UCSD-AML1 (cell line): ENCODE data around the gene INSYN2A.

Experiments used
- DNase-seq: peaks from one replicate; lab custom pipeline; 2025; ENCODE audit not compliant: unreplicated experiment; lab: John Stamatoyannopoulos, UW

INSYN2A gene, protein sequence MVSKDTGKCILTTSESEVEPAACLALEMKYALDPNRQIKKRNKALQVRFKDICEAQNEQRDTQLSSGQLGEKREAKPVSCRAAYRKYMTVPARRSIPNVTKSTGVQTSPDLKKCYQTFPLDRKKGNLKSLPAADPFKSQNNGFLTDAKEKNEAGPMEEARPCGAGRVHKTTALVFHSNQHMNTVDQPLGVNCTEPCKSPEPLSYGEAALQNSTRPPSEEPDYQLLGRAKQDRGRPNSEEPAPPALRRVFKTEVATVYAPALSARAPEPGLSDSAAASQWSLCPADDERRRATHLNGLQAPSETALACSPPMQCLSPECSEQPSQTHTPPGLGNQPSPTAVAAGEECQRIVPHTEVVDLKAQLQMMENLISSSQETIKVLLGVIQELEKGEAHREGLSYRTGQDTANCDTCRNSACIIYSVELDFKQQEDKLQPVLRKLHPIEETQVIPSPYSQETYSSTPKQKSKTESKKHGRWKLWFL

GRCh38 chr10:127196282-127197153 lies at the start of gene INSYN2A:
TSS of gene INSYN2A (minus strand) at chr10:127196591. CDS start at chr10:127176395, 20,196 bp downstream.
- no peak for DNase-seq

DNA sequence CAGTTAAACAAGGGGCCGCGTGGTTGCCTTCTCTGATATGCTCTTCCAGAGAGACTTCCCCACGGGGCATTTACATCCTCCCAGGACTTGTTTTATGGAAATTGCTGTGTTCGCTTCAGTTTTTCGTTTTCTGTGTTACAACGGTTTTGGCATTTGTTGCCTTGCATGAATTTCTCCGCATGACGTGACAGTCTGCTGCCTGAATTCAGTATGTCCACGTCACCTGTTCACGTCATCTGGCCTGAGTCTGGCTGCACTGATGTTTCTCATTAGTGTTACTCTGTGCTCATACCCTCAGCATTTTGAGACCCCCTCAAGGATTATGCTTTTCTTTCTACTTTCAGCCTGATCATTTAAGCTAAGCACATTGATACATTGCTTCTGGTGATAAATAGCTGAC lies 49.1 kb upstream of the INSYN2A start:
- DNase-seq = no peak

- DNase-seq = peak; percentile 54
Observed at GRCh38 chr10:127243490-127244272, 47.3 kb upstream of the INSYN2A start.

DNA sequence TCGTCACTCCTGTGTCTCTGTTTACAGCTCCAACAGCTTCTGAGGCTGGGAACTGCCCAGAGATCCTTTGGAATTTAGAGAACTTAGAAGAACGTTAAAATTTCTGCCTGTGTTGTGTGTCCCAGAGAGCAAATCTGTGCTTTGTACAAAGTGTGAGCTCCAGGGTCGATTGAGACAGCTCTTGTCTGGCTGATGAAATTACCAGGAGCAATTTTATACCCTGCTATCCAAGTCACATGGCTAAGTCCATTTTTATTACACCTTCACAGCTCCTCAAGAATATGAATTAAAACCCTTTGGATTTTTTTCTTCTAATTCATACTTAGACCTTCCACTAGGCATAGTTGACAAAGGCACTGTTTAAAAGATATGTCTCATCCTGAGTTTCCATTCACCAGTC lies 46.5 kb upstream of the INSYN2A start:
- no peak for DNase-seq

DNA sequence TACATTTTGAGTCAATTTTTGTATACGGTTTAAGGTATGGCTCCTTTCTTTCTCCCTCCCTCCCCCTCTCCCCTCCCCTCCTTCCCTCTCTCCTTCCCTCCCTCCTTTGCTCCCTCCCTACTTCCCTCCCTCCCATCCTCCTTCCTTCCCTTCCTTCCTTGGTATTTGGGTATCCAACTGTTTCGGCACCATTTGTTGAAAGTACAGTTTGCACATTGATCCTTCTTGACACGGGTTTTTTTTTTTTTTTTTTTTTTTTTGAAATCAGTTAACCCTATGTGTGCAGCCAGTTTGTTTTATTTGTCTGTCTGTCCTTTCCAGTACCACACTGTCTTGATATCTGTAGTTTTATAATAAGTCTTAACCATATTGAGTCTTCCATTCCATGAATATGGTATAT lies 39.9 kb upstream of the INSYN2A start:
- DNase-seq = no peak

GRCh38 chr10:127234306-127234800 lies 38.0 kb upstream of the INSYN2A start:
- no peak for DNase-seq

GRCh38 chr10:127228195-127228787 lies 31.9 kb upstream of the INSYN2A start:
- no peak for DNase-seq

DNA sequence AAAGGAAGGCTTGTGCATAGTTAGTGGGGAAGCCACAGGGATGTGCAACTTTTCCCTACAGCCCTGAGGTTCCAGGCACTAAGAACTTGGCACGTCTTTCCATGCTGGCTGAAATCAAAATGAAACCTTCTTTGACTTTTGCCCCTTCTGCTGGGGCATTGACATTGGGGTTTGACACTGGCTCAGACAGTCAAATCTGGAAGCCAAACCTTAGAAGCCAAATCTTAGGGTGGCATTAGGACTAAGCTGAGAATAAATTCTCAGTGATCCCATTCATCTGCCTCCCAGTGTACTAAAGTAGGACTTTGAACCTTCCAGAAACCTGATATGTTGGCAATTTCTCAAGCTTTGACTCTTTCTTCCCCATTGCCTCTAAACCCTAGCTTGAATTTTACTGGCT lies 31.3 kb upstream of the INSYN2A start:
- DNase-seq = no peak

- no peak for DNase-seq
Observed at GRCh38 chr10:127227027-127227426, 30.6 kb upstream of the INSYN2A start.

DNA sequence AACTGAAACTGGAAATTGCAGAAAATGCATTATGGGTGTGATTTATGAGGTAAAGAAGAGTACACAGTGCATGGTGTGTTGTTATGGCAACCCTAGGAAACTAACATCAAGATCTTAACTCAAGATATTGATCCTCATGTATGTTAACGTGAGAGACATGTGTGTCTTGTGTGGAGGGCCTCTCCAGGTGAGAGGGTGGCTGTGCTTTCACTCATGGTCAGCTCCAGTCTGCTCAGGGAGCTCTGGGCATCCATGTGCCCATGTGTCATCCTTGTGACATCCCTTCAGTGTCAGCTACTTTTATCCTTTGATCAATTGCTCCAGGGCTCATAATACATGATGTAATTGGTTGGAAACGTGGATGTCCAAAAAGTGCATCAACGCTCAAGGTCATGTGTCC lies 24.9 kb upstream of the INSYN2A start:
- DNase-seq = no peak

GRCh38 chr10:127218658-127219057 lies 22.3 kb upstream of the INSYN2A start:
- no peak for DNase-seq

GRCh38 chr10:127216786-127217185 lies 20.4 kb upstream of the INSYN2A start:
- no peak for DNase-seq

DNA sequence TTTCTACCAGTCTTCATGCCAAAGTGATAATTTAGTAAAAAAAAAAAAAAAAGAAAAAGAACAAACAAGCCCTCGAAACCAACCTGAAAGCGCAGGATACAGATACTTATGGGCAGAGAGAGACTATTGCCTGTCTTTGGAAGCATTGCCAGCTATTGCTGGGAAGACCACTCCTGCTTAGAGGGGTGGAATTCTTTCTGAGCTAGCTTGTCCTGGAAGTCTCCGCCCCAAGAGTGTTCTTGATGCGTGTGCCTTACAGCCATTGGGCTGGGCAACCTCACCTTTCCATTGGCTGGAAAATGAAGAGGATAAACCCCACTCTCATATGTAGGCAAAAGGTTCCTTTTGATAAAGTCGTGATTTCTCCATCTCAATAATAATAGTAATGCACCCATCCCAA lies 19.9 kb upstream of the INSYN2A start:
- no peak for DNase-seq

- no peak for DNase-seq
Observed at GRCh38 chr10:127215866-127216265, 19.5 kb upstream of the INSYN2A start.

DNA sequence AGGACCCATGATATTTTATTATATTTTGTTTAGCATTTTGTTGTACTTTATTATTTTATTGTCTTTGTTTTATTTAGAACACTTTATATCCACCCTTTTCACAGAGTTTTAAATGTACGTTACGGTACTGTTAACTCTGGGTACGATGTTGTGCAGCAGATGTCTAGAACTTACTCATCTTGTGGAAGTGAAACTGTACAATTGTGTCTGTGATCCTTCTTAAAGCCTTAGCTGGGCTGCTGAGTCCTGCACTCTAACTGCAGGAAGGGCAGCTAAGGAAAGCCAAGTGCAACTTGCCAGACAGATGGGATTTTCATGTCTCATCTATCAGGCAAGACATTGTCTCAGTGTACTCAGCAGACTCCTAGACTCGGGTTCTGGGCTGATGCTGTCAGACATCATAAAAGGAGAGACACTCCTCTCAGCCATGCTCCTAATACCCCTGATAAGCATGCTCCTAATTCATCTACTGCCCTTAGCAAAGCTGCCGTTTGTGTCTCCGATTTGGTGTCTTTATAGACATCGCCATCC lies 14.6 kb upstream of the INSYN2A start:
- DNase-seq = no peak

GRCh38 chr10:127207081-127207480 lies 10.7 kb upstream of the INSYN2A start:
- DNase-seq = no peak

DNA sequence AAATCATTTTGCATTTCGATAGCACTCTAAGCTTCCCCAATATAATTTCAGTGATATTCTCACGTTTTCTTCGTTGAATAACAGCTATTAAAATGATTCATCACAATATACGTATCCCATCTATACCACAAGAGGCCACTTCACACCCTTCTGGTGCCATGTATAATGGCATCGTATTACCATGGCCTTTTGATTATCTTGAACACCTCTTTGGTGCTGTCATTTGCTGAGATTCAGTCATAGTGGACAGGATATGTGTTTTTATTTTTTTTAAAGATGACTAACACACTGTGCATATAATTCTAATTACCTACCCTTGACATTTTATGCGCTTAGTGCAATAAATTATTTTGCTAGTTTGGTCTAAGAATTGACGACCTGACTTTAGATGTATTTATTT lies 6.7 kb upstream of the INSYN2A start:
- no peak for DNase-seq

GRCh38 chr10:127200646-127201045 lies 4.3 kb upstream of the INSYN2A start:
- no peak for DNase-seq

DNA sequence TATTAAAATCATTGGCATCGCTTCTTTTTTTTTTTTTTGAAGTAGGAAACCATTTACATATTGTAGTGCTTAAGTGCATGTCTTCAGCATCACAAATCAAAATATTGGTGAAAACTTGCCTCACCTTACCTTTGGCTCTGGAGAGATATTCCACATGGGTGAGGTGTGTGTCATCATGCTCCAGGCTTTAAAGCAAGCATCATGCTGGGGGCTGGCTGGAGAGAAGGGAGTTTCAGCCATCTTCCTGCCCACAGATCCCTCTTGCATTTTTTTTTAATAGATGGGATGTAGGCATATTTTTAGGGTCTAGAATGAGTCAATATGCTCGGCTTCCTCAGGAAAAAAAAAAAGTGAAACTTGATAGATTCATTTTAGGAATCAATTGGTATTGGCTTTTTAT lies 2.3 kb upstream of the INSYN2A start:
- no peak for DNase-seq

DNA sequence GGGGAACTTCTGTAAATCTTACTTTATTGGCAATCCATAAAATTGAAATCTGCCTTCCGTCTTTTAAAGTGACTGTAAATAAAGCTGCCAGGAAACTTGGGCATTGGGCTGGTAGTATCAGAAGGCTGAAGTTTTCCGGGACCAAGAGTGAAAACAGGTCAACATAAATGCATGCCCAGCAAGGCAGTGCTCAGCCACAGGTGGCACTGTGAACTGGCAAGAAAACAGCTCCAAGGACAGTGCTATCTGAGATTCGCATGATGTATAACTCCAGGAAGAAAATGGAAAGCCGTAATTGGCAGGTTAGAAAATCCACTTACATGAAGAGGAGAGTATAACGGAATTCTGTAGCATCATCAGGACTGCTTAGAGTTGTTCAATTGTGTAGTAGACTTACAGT lies 1.9 kb upstream of the INSYN2A start:
- no peak for DNase-seq

DNA sequence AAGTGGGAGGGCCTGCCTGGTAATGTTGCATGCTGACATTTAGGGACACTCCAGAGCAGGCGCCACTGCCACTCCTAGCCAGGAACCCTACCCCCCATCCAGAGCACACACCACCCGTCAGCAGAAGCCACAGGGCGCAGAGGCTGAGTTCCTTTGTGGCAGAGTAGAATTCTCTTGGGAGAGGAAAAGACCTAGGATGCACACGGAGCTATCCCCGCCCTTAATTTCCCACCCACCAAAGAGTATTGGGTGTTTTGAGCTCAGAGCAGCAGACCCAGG lies 702 bp upstream of the INSYN2A start:
- DNase-seq = no peak
